Upper lobe of left lung (tissue), 6 donors: ENCODE data around the gene ZNF428. TPM values are rescaled to one million over a fixed set of nuclear protein-coding genes. Genes with fewer than 3 reads are reported as not detected.

Experiments
- ATAC-seq, 2 donors: fragments of 200-7000 bp; cut with Tn5 transposase; one replicate each; pipeline ENCODE4 v1.9.1; 2022; ENCODE audit warnings: mild to moderate bottlenecking in 2 of 2, moderate library complexity in 2 of 2; ENCODE audit not compliant: low FRiP score in 2 of 2
- DNase-seq, 2 donors: peaks; one replicate each; pipeline ENCODE4 v3.0.0-alpha.2; 2019 to 2020
- H3K27ac ChIP-seq, 4 donors: fragments of 200-600 bp; sonication (generic); one replicate each; pipeline ENCODE4 v1.5.1; 2016 to 2019
- H3K27me3 ChIP-seq, 4 donors: fragments of 200-600 bp; sonication (generic); one replicate each; pipeline ENCODE4 v1.5.1; 2017 to 2019
- H3K36me3 ChIP-seq, 4 donors: fragments of 200-600 bp; sonication (generic); one replicate each; pipeline ENCODE4 v1.5.1; 2016 to 2019
- H3K4me1 ChIP-seq, 4 donors: fragments of 200-600 bp; sonication (generic); one replicate each; pipeline ENCODE4 v1.5.1; 2018 to 2019
- H3K4me3 ChIP-seq, 4 donors: fragments of 200-600 bp; sonication (generic); one replicate each; pipeline ENCODE4 v1.5.1; 2017 to 2019; ENCODE audit warnings: mild to moderate bottlenecking in 2 of 4, moderate library complexity in 1 of 4
- H3K9me3 ChIP-seq, 4 donors: fragments of 200-600 bp; sonication (generic); one replicate each; pipeline ENCODE4 v1.5.1; 2018 to 2019
- CTCF ChIP-seq, 6 experiments: fragments of 450-650 bp in 4 of 6; fragments of 200-600 bp in 2 of 6; sonication (generic) in 2 of 6; IDR thresholded peaks; one replicate each; pipeline ENCODE4 v1.5.1; 2016 to 2019; ENCODE audit warnings: antibody characterized with exemption in 6 of 6
- EP300 ChIP-seq, 4 donors: sonication (generic); formaldehyde crosslinking; IDR thresholded peaks; one replicate each; pipeline ENCODE4 v1.5.1; 2017; ENCODE audit warnings: antibody characterized with exemption in 4 of 4, control low read depth in 2 of 4
- POLR2A ChIP-seq, 4 donors: fragments of 450-650 bp; IDR thresholded peaks; one replicate each; pipeline ENCODE4 v1.5.1; 2016 to 2017; ENCODE audit warnings: antibody characterized with exemption in 4 of 4, mild to moderate bottlenecking in 2 of 4
- POLR2AphosphoS5 ChIP-seq, 2 donors: sonication (generic); formaldehyde crosslinking; IDR thresholded peaks; one replicate each; pipeline ENCODE4 v1.5.1; 2017; ENCODE audit warnings: antibody characterized with exemption in 2 of 2
- WGBS, 2 donors: methylation state at CpG; one replicate each; pipeline ENCODE4 v1.1.5; 2017 to 2018; 5-methylcytosine and 5-hydroxymethylcytosine counted together
- total RNA-seq, 6 donors: library from RNA; depleted of rRNA in 4 of 6; stranded (reverse); fragments of >200 nt in 4 of 6; gene quantifications; one replicate each; pipeline versions ENCODE4 v1.1.0 to v1.2.1, GENCODE V29; 2016 to 2021
- donor health status: DM: no; HTN: no; CAD: no; lungs with moderate emphysema.
- donor health status: DM: no; HTN: yes; CAD: no; lungs with severe emphysema.

The ZNF428 gene
- total RNA-seq, 6 donors from 2014 or later: 10.5 to 37.0 (median 31.4) TPM

GRCh38 chr19:43572171-43572588 is 47.2 kb downstream of the ZNF428 start:
- DNase-seq (no peak), ATAC-seq (no peak)
- no peaks in the 10 kb centered on the region for H3K9me3 ChIP-seq
- WGBS, 2 donors: 66 to 74% methylated on average over 3 of the region's 3 CpGs
- H3K4me3 ChIP-seq: no peak overlapping the region
- peaks cover 12 to 36% (median 22%) of the 10 kb centered on the region in 4 donors for H3K4me1 ChIP-seq
- H3K36me3 ChIP-seq: peaks cover 0 to 13% (median 2%) of the 10 kb centered on the region in 4 donors
- TF ChIP-seq EP300 (IDR thresholded peaks at IDR 0.05) (no peak), CTCF (IDR thresholded peaks at IDR 0.05) (no peak), POLR2A (IDR thresholded peaks at IDR 0.05) (no peak), POLR2AphosphoS5 (IDR thresholded peaks at IDR 0.05) (no peak)
- no peaks in the 10 kb centered on the region for H3K27me3 ChIP-seq
- H3K27ac ChIP-seq: peak overlapping the region in 1 of 4 donors; percentile 17

- H3K9me3 ChIP-seq: no peaks in the 10 kb centered on the region
- ATAC-seq: no peak
- no peak overlapping the region for H3K4me3 ChIP-seq
- no peaks in the 10 kb centered on the region for H3K27me3 ChIP-seq
- H3K27ac ChIP-seq: no peak overlapping the region
- peaks cover 0 to 13% (median 2%) of the 10 kb centered on the region in 4 donors for H3K36me3 ChIP-seq
- 86 to 93% methylated on average over 5 of the region's 5 CpGs for WGBS, 2 donors
- peaks cover 8 to 29% (median 16%) of the 10 kb centered on the region in 4 donors for H3K4me1 ChIP-seq
- TF ChIP-seq CTCF (IDR thresholded peaks at IDR 0.05): no peak
- no peak for TF ChIP-seq POLR2A (IDR thresholded peaks at IDR 0.05)
- no peak for TF ChIP-seq POLR2AphosphoS5 (IDR thresholded peaks at IDR 0.05)
- TF ChIP-seq EP300 (IDR thresholded peaks at IDR 0.05): no peak
- no peak for DNase-seq
These were observed 49.1 kb downstream of the ZNF428 start for GRCh38 chr19:43570174-43570791.

GRCh38 chr19:43569657-43570056 is 49.8 kb downstream of the ZNF428 start:
- H3K36me3 ChIP-seq: peaks cover 0 to 13% (median 2%) of the 10 kb centered on the region in 4 donors
- H3K27me3 ChIP-seq: no peaks in the 10 kb centered on the region
- H3K4me1 ChIP-seq: peaks cover 4 to 23% (median 12%) of the 10 kb centered on the region in 4 donors
- no peak for ATAC-seq
- no peak for DNase-seq
- no peak overlapping the region for H3K4me3 ChIP-seq
- 55 to 65% methylated on average over 5 of the region's 5 CpGs for WGBS, 2 donors
- TF ChIP-seq EP300 (IDR thresholded peaks at IDR 0.05) (no peak), CTCF (IDR thresholded peaks at IDR 0.05) (no peak), POLR2AphosphoS5 (IDR thresholded peaks at IDR 0.05) (no peak), POLR2A (IDR thresholded peaks at IDR 0.05) (no peak)
- no peak overlapping the region for H3K27ac ChIP-seq
- no peaks in the 10 kb centered on the region for H3K9me3 ChIP-seq

- Histone ChIP-seq H3K27ac (no peak overlapping the region), H3K9me3 (no peaks in the 10 kb centered on the region), H3K4me3 (no peak overlapping the region), H3K27me3 (no peaks in the 10 kb centered on the region), H3K36me3 (peaks cover 0 to 12% (median 5%) of the 10 kb centered on the region in 4 donors), H3K4me1 (peaks cover 6 to 24% (median 16%) of the 10 kb centered on the region in 4 donors)
- 70 to 81% methylated on average over 9 of the region's 9 CpGs for WGBS, 2 donors
- TF ChIP-seq POLR2AphosphoS5 (IDR thresholded peaks at IDR 0.05) (no peak), POLR2A (IDR thresholded peaks at IDR 0.05) (no peak), CTCF (IDR thresholded peaks at IDR 0.05) (no peak), EP300 (IDR thresholded peaks at IDR 0.05) (no peak)
- DNase-seq (no peak), ATAC-seq (no peak)
These were observed 54.6 kb downstream of the ZNF428 start for GRCh38 chr19:43564800-43565199.
